GM23248 (cell line): Measurements from ENCODE around the gene PLA2G2F. TPM values are rescaled to one million over a fixed set of nuclear protein-coding genes. Genes with fewer than 3 reads are reported as not detected.
A peak's percentile ranks its signal among the peaks of the same experiment; 100 is the strongest.

Source experiments
- DNase-seq: peaks from one replicate; pipeline ENCODE4 v3.0.0-alpha.2; 2015
- H2AFZ ChIP-seq: fragments of 200-600 bp; sonication (generic); 2 replicates; pipeline ENCODE4 v1.6.1; 2016; ENCODE audit warnings: antibody characterized with exemption
- H3F3A ChIP-seq: fragments of 200-600 bp; sonication (generic); 2 replicates; pipeline ENCODE4 v1.6.1; 2016; ENCODE audit warnings: mild to moderate bottlenecking, antibody characterized with exemption, mixed run types; ENCODE audit not compliant: insufficient read depth
- H3K27ac ChIP-seq: fragments of 200-600 bp; sonication (generic); 2 replicates; pipeline ENCODE4 v1.5.1; 2016; ENCODE audit warnings: mild to moderate bottlenecking
- H3K27me3 ChIP-seq: fragments of 200-600 bp; sonication (generic); replicated peaks from 2 replicates; pipeline ENCODE4 v1.6.1; 2016; ENCODE audit warnings: mild to moderate bottlenecking; ENCODE audit not compliant: insufficient read depth
- H3K36me3 ChIP-seq: fragments of 200-600 bp; sonication (generic); 2 replicates; pipeline ENCODE4 v1.6.1; 2016; ENCODE audit warnings: low read depth, mild to moderate bottlenecking
- H3K4me1 ChIP-seq: fragments of 200-600 bp; sonication (generic); 2 replicates; pipeline ENCODE4 v1.6.1; 2016; ENCODE audit warnings: mild to moderate bottlenecking; ENCODE audit not compliant: insufficient read depth
- H3K4me2 ChIP-seq: fragments of 200-600 bp; sonication (generic); one replicate; pipeline ENCODE4 v1.6.1; 2016; ENCODE audit warnings: mild to moderate bottlenecking; ENCODE audit not compliant: unreplicated experiment
- H3K4me3 ChIP-seq: fragments of 200-600 bp; sonication (generic); 2 replicates; pipeline ENCODE4 v1.5.1; 2016; ENCODE audit warnings: mild to moderate bottlenecking
- H3K79me2 ChIP-seq: fragments of 200-600 bp; sonication (generic); 2 replicates; pipeline ENCODE4 v1.6.1; 2016; ENCODE audit warnings: mild to moderate bottlenecking; ENCODE audit not compliant: insufficient read depth
- H3K9ac ChIP-seq: fragments of 200-600 bp; sonication (generic); 2 replicates; pipeline ENCODE4 v1.6.1; 2016; ENCODE audit warnings: mild to moderate bottlenecking
- H3K9me2 ChIP-seq: fragments of 200-600 bp; sonication (generic); 2 replicates; pipeline ENCODE4 v1.6.1; 2016; ENCODE audit warnings: mixed run types, mild to moderate bottlenecking, moderate library complexity; ENCODE audit not compliant: insufficient read depth
- H3K9me3 ChIP-seq: fragments of 200-600 bp; sonication (generic); one replicate; pipeline ENCODE4 v1.6.1; 2017; ENCODE audit warnings: low read depth
- H4K20me1 ChIP-seq: fragments of 200-600 bp; sonication (generic); 2 replicates; pipeline ENCODE4 v1.6.0; 2016; ENCODE audit not compliant: insufficient read depth
- EZH2 ChIP-seq: fragments of 200-600 bp; sonication (generic); IDR thresholded peaks from 2 replicates; pipeline ENCODE4 v1.6.1; 2018; ENCODE audit warnings: antibody characterized with exemption, mild to moderate bottlenecking; ENCODE audit not compliant: insufficient read depth, poor library complexity, severe bottlenecking
- EZH2phosphoT487 ChIP-seq: fragments of 200-600 bp; sonication (generic); IDR thresholded peaks from 2 replicates; pipeline ENCODE4 v1.6.1; 2018; ENCODE audit warnings: antibody characterized with exemption, moderate library complexity, mild to moderate bottlenecking, low read depth; ENCODE audit not compliant: insufficient read depth
- WGBS, 2 experiments: methylation state at CpG; one replicate each; pipeline ENCODE4 v1.1.6; 2015 to 2017; ENCODE audit warnings: low lambda C conversion rate in 2 of 2, low coverage in 1 of 2; ENCODE audit errors: missing lambda C conversion rate in 2 of 2; 5-methylcytosine and 5-hydroxymethylcytosine counted together
- in situ Hi-C: fragments of 300-500 bp; cut with MboI; formaldehyde crosslinking; loops from 2 replicates; pipeline ENCODE4 v1.15.0; 2020
- polyA plus RNA-seq: library from polyadenylated mRNA; unstranded; fragments of >200 nt; fragmentation: Nextera tagmentation; extraction: Ambion mirVana; gene quantifications from 2 replicates; pipeline ENCODE4 v1.2.1, GENCODE V29; 2016
- total RNA-seq: library from RNA; depleted of rRNA; stranded (reverse); fragments of >200 nt; shearing (Covaris generic); gene quantifications from 2 replicates; pipeline ENCODE4 v1.2.3, GENCODE V29; 2014

The PLA2G2F gene
- total and polyA plus RNA-seq, 2 experiments from 2014 or later = not detected

GRCh38 chr1:20189664-20190063 lies 50.5 kb downstream of the PLA2G2F start:
- peaks cover 1% of the 10 kb centered on the region for H3K4me1 ChIP-seq
- no peak overlapping the region for H3K27ac ChIP-seq
- H3K9me2 ChIP-seq = no peaks in the 10 kb centered on the region
- no peaks in the 10 kb centered on the region for H3K9me3 ChIP-seq
- H4K20me1 ChIP-seq = no peaks in the 10 kb centered on the region
- no peak overlapping the region for H3K4me2 ChIP-seq
- H3F3A ChIP-seq = no peaks in the 10 kb centered on the region
- H3K4me3 ChIP-seq = no peak overlapping the region
- DNase-seq = no peak
- no peaks in the 10 kb centered on the region for H3K36me3 ChIP-seq
- H3K79me2 ChIP-seq = no peaks in the 10 kb centered on the region
- H3K27me3 ChIP-seq = peaks cover 72% of the 10 kb centered on the region
- WGBS, 2 experiments = 63 to 72% methylated on average over 4 of the region's 4 CpGs
- H2AFZ ChIP-seq = no peak overlapping the region
- no peak for TF ChIP-seq EZH2phosphoT487
- no peak for TF ChIP-seq EZH2
- in situ Hi-C loops = no loop called here
- H3K9ac ChIP-seq = no peak overlapping the region

DNA sequence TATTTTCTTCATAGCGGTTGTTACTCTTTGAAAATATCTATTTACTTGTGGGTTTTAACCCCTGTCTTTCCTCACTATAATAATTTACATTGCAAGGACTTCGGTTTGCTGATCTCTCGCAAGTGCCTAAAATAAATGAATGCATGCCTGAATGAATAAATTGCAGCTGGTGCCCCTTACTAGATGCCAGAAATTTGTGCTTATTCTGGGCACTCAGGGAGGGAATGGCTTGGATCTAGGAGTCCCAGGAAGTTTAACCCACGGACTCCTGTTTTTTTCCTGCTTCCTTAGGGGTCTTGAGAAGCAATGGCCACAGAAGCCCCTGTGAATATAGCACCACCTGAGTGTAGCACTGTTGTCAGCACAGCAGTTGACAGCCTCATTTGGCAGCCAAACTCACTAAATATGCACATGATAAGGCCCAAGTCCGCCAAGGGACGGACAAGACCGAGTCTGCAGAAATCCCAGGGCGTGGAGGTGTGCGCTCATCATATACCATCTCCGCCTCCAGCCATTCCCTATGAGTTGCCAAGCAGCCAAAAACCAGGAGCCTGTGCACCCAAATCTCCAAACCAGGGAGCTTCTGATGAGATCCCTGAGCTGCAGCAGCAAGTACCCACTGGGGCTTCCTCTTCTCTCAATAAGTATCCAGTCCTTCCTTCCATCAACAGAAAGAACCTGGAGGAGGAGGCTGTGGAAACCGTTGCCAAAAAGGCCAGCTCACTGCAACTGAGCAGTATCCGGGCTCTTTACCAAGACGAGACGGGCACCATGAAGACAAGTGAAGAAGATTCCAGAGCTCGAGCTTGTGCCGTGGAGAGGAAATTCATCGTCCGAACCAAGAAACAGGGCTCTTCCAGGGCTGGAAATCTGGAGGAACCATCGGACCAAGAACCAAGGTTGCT lies 51.4 kb downstream of the PLA2G2F start:
- no peak overlapping the region for H3K4me2 ChIP-seq
- DNase-seq = no peak
- H3K36me3 ChIP-seq = no peaks in the 10 kb centered on the region
- H3K9ac ChIP-seq = no peak overlapping the region
- H3F3A ChIP-seq = no peaks in the 10 kb centered on the region
- H3K9me3 ChIP-seq = no peaks in the 10 kb centered on the region
- in situ Hi-C loops = no loop called here
- H3K4me1 ChIP-seq = peaks cover 6% of the 10 kb centered on the region
- no peak for TF ChIP-seq EZH2phosphoT487
- TF ChIP-seq EZH2 = no peak
- no peak overlapping the region for H2AFZ ChIP-seq
- H3K9me2 ChIP-seq = no peaks in the 10 kb centered on the region
- no peak overlapping the region for H3K27ac ChIP-seq
- 77% methylated on average over 19 of the region's 19 CpGs for WGBS, 2 experiments
- peaks cover 66% of the 10 kb centered on the region for H3K27me3 ChIP-seq
- H3K79me2 ChIP-seq = no peaks in the 10 kb centered on the region
- no peak overlapping the region for H3K4me3 ChIP-seq
- no peaks in the 10 kb centered on the region for H4K20me1 ChIP-seq

- Histone ChIP-seq H3K4me1 (peaks cover 6% of the 10 kb centered on the region), H3K4me2 (no peak overlapping the region), H3K79me2 (no peaks in the 10 kb centered on the region), H3K36me3 (no peaks in the 10 kb centered on the region), H3K9me2 (no peaks in the 10 kb centered on the region), H3K4me3 (no peak overlapping the region), H4K20me1 (no peaks in the 10 kb centered on the region), H2AFZ (no peak overlapping the region), H3K9me3 (no peaks in the 10 kb centered on the region), H3K27me3 (peaks cover 60% of the 10 kb centered on the region), H3K27ac (no peak overlapping the region), H3F3A (no peaks in the 10 kb centered on the region), H3K9ac (no peak overlapping the region)
- TF ChIP-seq EZH2phosphoT487 (no peak), EZH2 (no peak)
- in situ Hi-C loops = no loop called here
- WGBS, 2 experiments = 73 to 78% methylated on average over 12 of the region's 12 CpGs
- DNase-seq = no peak
Observed at GRCh38 chr1:20191266-20191825, 52.2 kb downstream of the PLA2G2F start.

- 33 to 37% methylated on average over 5 of the region's 5 CpGs for WGBS, 2 experiments
- Histone ChIP-seq H3K4me1 (peaks cover 6% of the 10 kb centered on the region), H2AFZ (no peak overlapping the region), H3K9me3 (no peaks in the 10 kb centered on the region), H3K79me2 (no peaks in the 10 kb centered on the region), H3F3A (no peaks in the 10 kb centered on the region), H3K4me3 (no peak overlapping the region), H3K27me3 (peaks cover 50% of the 10 kb centered on the region), H3K9ac (no peak overlapping the region), H4K20me1 (no peaks in the 10 kb centered on the region), H3K27ac (no peak overlapping the region), H3K36me3 (no peaks in the 10 kb centered on the region), H3K9me2 (no peaks in the 10 kb centered on the region), H3K4me2 (no peak overlapping the region)
- in situ Hi-C loops = no loop called here
- peak; percentile 83 for DNase-seq
- TF ChIP-seq EZH2phosphoT487 (no peak), EZH2 (no peak)
Observed at GRCh38 chr1:20192364-20192763, 53.2 kb downstream of the PLA2G2F start.
